Measurements from ENCODE around the gene DNAJC21. TPM values are rescaled to one million over a fixed set of nuclear protein-coding genes. Genes with fewer than 3 reads are reported as not detected.

DNAJC21 gene
- polyA plus RNA-seq, 3 donors, result 8.5 to 10.2 (median 8.6) TPM

- Histone ChIP-seq H3K9ac (ENCODE audit: insufficient read depth, low read length, poor library complexity, severe bottlenecking) (no peak overlapping the region), H3K79me2 (ENCODE audit: insufficient read depth, low read length) (no peaks in the 10 kb centered on the region), H3K27ac (ENCODE audit: low read depth in 1 of 2, low read length in 2 of 2) (no peak overlapping the region), H3K4me2 (replicated peaks; ENCODE audit: extremely low read depth, low read length, poor library complexity, severe bottlenecking) (no peak overlapping the region), H3K9me3 (replicated peaks in 1 of 2; ENCODE audit: control insufficient read depth in 1 of 2, insufficient read depth in 1 of 2, low read length in 2 of 2) (no peaks in the 10 kb centered on the region), H3K4me3 (replicated peaks in 1 of 3; ENCODE audit: low read depth in 2 of 3, low read length in 3 of 3) (no peak overlapping the region), H3K36me3 (replicated peaks in 1 of 2; ENCODE audit: control insufficient read depth in 1 of 2, insufficient read depth in 2 of 2, low read length in 2 of 2) (no peaks in the 10 kb centered on the region), H3K27me3 (ENCODE audit: control insufficient read depth in 2 of 2, insufficient read depth in 2 of 2, low read length in 2 of 2) (peaks cover 5 to 6% of the 10 kb centered on the region in 2 donors), H4K20me1 (ENCODE audit: insufficient read depth, low read length) (no peaks in the 10 kb centered on the region), H3K4me1 (ENCODE audit: control insufficient read depth in 1 of 2, insufficient read depth in 2 of 2, low read length in 2 of 2) (no peaks in the 10 kb centered on the region), H2AFZ (ENCODE audit: insufficient read depth, low read depth, low read length, poor library complexity, severe bottlenecking) (no peak overlapping the region)
- H3K4me1 Mint-ChIP-seq, result no peaks in the 10 kb centered on the region
- DNase-seq, result no peak
- H3K27ac Mint-ChIP-seq, result no peak overlapping the region
- WGBS (ENCODE audit: insufficient coverage), result 90% methylated on average over 3 of the region's 8 CpGs
- intact Hi-C loops (cut with micrococcal nuclease), result no loop called here
- H3K36me3 Mint-ChIP-seq, result no peaks in the 10 kb centered on the region
- H3K27me3 Mint-ChIP-seq (ENCODE audit: low read depth in 3 of 3), result peaks cover 6 to 21% (median 10%) of the 10 kb centered on the region in 3 donors
- no peak overlapping the region for H3K4me3 Mint-ChIP-seq
- H3K9me3 Mint-ChIP-seq, result peaks cover 0 to 5% (median 0%) of the 10 kb centered on the region in 7 donors
- TF ChIP-seq CTCF (IDR thresholded peaks at IDR 0.05), result no peak
Observed at GRCh38 chr5:34993951-34994350, 64.6 kb downstream of the DNAJC21 start.

GRCh38 chr5:34996261-34996660 lies 66.9 kb downstream of the DNAJC21 start:
- Histone ChIP-seq H4K20me1 (ENCODE audit: insufficient read depth, low read length) (no peaks in the 10 kb centered on the region), H2AFZ (ENCODE audit: insufficient read depth, low read depth, low read length, poor library complexity, severe bottlenecking) (no peak overlapping the region), H3K9me3 (replicated peaks in 1 of 2; ENCODE audit: control insufficient read depth in 1 of 2, insufficient read depth in 1 of 2, low read length in 2 of 2) (no peaks in the 10 kb centered on the region), H3K9ac (ENCODE audit: insufficient read depth, low read length, poor library complexity, severe bottlenecking) (no peak overlapping the region), H3K27me3 (ENCODE audit: control insufficient read depth in 2 of 2, insufficient read depth in 2 of 2, low read length in 2 of 2) (peaks cover 5 to 6% of the 10 kb centered on the region in 2 donors), H3K36me3 (replicated peaks in 1 of 2; ENCODE audit: control insufficient read depth in 1 of 2, insufficient read depth in 2 of 2, low read length in 2 of 2) (no peaks in the 10 kb centered on the region), H3K4me1 (ENCODE audit: control insufficient read depth in 1 of 2, insufficient read depth in 2 of 2, low read length in 2 of 2) (no peaks in the 10 kb centered on the region), H3K4me3 (replicated peaks in 1 of 3; ENCODE audit: low read depth in 2 of 3, low read length in 3 of 3) (no peak overlapping the region), H3K4me2 (replicated peaks; ENCODE audit: extremely low read depth, low read length, poor library complexity, severe bottlenecking) (no peak overlapping the region), H3K27ac (ENCODE audit: low read depth in 1 of 2, low read length in 2 of 2) (no peak overlapping the region), H3K79me2 (ENCODE audit: insufficient read depth, low read length) (no peaks in the 10 kb centered on the region)
- H3K27me3 Mint-ChIP-seq (ENCODE audit: low read depth in 3 of 3), result peaks cover 7 to 17% (median 17%) of the 10 kb centered on the region in 3 donors
- no peaks in the 10 kb centered on the region for H3K4me1 Mint-ChIP-seq
- intact Hi-C loops (cut with micrococcal nuclease), result no loop called here
- no peak overlapping the region for H3K27ac Mint-ChIP-seq
- no peaks in the 10 kb centered on the region for H3K36me3 Mint-ChIP-seq
- H3K9me3 Mint-ChIP-seq, result peaks cover 0 to 5% (median 0%) of the 10 kb centered on the region in 7 donors
- no peak for DNase-seq
- TF ChIP-seq CTCF (IDR thresholded peaks at IDR 0.05), result no peak
- H3K4me3 Mint-ChIP-seq, result no peak overlapping the region
- WGBS (ENCODE audit: insufficient coverage), result no CpG with 5 or more reads among the region's 2 CpGs

All from CD14-positive monocyte (primary cell).